ENCODE data around the gene PNPLA3.

Gene PNPLA3

GRCh38 chr22:43923631-43924464, at the start of gene PNPLA3:
Gene PNPLA3, plus strand, starts transcription at chr22:43923805. Its CDS starts 107 bp downstream, at chr22:43923912.
- no peak for TF ChIP-seq CTCF (IDR thresholded peaks at IDR 0.05; ENCODE audit: low read length, missing control alignments)
- DNase-seq (ENCODE audit: low read depth), result peak; percentile 84
- peak within 1 kb of the TSS; percentile 74 for H3K4me3 ChIP-seq (replicated peaks; ENCODE audit: low read depth, low read length)

- no peak overlapping the region for H3K4me3 ChIP-seq (replicated peaks; ENCODE audit: low read depth, low read length)
- TF ChIP-seq CTCF (IDR thresholded peaks at IDR 0.05; ENCODE audit: low read length, missing control alignments), result no peak
- no peak for DNase-seq (ENCODE audit: low read depth)
Observed at GRCh38 chr22:43876866-43877509, 46.6 kb upstream of the PNPLA3 start.

- H3K4me3 ChIP-seq (replicated peaks; ENCODE audit: low read depth, low read length), result no peak overlapping the region
- no peak for TF ChIP-seq CTCF (IDR thresholded peaks at IDR 0.05; ENCODE audit: low read length, missing control alignments)
- DNase-seq (ENCODE audit: low read depth), result peak; percentile 64
Observed at GRCh38 chr22:43878079-43878795, 45.4 kb upstream of the PNPLA3 start.

- H3K4me3 ChIP-seq (replicated peaks; ENCODE audit: low read depth, low read length), result no peak overlapping the region
- TF ChIP-seq CTCF (IDR thresholded peaks at IDR 0.05; ENCODE audit: low read length, missing control alignments), result no peak
- no peak for DNase-seq (ENCODE audit: low read depth)
Observed at GRCh38 chr22:43878831-43879550, 44.6 kb upstream of the PNPLA3 start.

- no peak for DNase-seq (ENCODE audit: low read depth)
- no peak overlapping the region for H3K4me3 ChIP-seq (replicated peaks; ENCODE audit: low read depth, low read length)
- TF ChIP-seq CTCF (IDR thresholded peaks at IDR 0.05; ENCODE audit: low read length, missing control alignments), result no peak
Observed at GRCh38 chr22:43879901-43880540, 43.6 kb upstream of the PNPLA3 start.

GRCh38 chr22:43880541-43880991, 43.0 kb upstream of the PNPLA3 start:
- H3K4me3 ChIP-seq (replicated peaks; ENCODE audit: low read depth, low read length), result no peak overlapping the region
- TF ChIP-seq CTCF (IDR thresholded peaks at IDR 0.05; ENCODE audit: low read length, missing control alignments), result no peak
- DNase-seq (ENCODE audit: low read depth), result no peak
